Measurements from ENCODE around the gene CLMN.

- TF ChIP-seq CTCF (IDR thresholded peaks at IDR 0.05) (no peak), EZH2 (IDR thresholded peaks at IDR 0.05; ENCODE audit: borderline replicate concordance, insufficient read depth, low read depth, low read length, poor library complexity, severe bottlenecking) (no peak)
Observed at GRCh38 chr14:95250140-95250769, 69.5 kb downstream of the CLMN start.
